NB4 (cell line): Measurements from ENCODE around the gene MPPED1.

Source experiments
- CTCF ChIP-seq: IDR thresholded peaks from one replicate; pipeline ENCODE4 v1.5.1; 2012; ENCODE audit warnings: low read depth, low read length
- MAX ChIP-seq: IDR thresholded peaks from 2 replicates; pipeline ENCODE4 v1.6.1; 2011; ENCODE audit warnings: low read depth, low read length
- POLR2A ChIP-seq: IDR thresholded peaks from 2 replicates; pipeline ENCODE4 v1.6.1; 2011; ENCODE audit warnings: mild to moderate bottlenecking; ENCODE audit not compliant: insufficient read length; ENCODE audit errors: extremely low read depth

- TF ChIP-seq CTCF (no peak), POLR2A (no peak), MAX (no peak)
These were observed 14.4 kb downstream of the MPPED1 start for GRCh38 chr22:43425976-43426785.
